Endothelial cell of umbilical vein (primary cell): ENCODE data around the gene NFIC.

Source experiments
- CTCF ChIP-seq, 2 donors: IDR thresholded peaks; 1 replicate in 1 of 2; 2 replicates in 1 of 2; pipeline ENCODE4 v1.5.1; 2011; ENCODE audit warnings: low read length in 2 of 2, mild to moderate bottlenecking in 2 of 2, moderate library complexity in 2 of 2, control low read depth in 1 of 2, inconsistent platforms in 1 of 2, low read depth in 1 of 2; ENCODE audit not compliant: insufficient read depth in 1 of 2; ENCODE audit errors: extremely low read depth in 1 of 2
- EZH2 ChIP-seq: IDR thresholded peaks from 2 replicates; pipeline ENCODE4 v1.6.1; 2012; ENCODE audit warnings: borderline replicate concordance, low read depth, mild to moderate bottlenecking, moderate library complexity, low read length, inconsistent platforms; ENCODE audit not compliant: severe bottlenecking
- MAX ChIP-seq: IDR thresholded peaks from 2 replicates; pipeline ENCODE4 v1.6.1; 2011; ENCODE audit not compliant: insufficient read depth, insufficient read length
- POLR2AphosphoS5 ChIP-seq: IDR thresholded peaks from 2 replicates; pipeline ENCODE4 v1.6.1; 2012; ENCODE audit warnings: low read depth, mild to moderate bottlenecking, control low read depth, low read length, moderate library complexity; ENCODE audit not compliant: insufficient read depth

- TF ChIP-seq CTCF (IDR thresholded peaks at IDR 0.05; ENCODE audit: extremely low read depth in 1 of 2, insufficient read depth in 1 of 2, low read depth in 1 of 2, low read length in 2 of 2) (no peak), MAX (no peak), EZH2 (no peak), POLR2AphosphoS5 (no peak)
Observed at GRCh38 chr19:3451451-3451866, 85.1 kb downstream of the NFIC start.
